ENCODE measurements around the gene MRPL10. TPM values are rescaled to one million over a fixed set of nuclear protein-coding genes. Genes with fewer than 3 reads are reported as not detected.

The MRPL10 gene
- total RNA-seq, 1 experiment from 2014 or later = 112 TPM

DNA sequence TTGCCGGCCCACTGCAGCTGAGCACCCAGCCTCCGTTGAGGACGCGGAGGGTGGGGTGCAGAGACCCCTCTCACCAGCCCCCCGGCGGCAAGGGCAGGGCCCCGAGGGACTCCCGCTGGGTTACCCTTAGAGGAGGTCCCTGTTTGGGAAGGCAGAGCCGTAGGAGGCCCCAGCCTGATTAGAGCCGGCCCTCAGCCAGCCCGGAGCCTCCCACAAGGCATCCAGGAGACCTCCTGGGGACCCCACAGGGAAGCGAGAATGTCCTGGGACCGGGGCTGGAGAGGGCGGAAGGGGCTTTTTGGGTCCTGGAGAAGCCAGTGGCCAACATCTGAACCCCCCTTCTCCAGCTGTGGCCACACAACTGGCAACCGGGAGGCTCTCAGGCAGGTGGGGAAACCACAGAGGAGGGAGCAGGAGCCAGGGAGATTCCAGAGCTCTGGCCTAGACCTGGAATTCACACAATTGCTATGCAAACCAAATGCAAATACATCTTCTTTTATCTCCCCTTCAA lies 41.4 kb upstream of the MRPL10 start:
- H4K20me1 ChIP-seq (ENCODE audit: insufficient read depth) = no peaks in the 10 kb centered on the region
- H3K4me3 ChIP-seq (replicated peaks in 1 of 2; ENCODE audit: low read depth in 1 of 2, low read length in 2 of 2) = no peak overlapping the region
- ChIA-PET POLR2A (no interaction called here), CTCF (no interaction called here), RAD21 (ENCODE audit: low non-redundant PET in 1 of 2, low total read pairs in 2 of 2, uncharacterized antibody in 2 of 2, unreplicated experiment in 2 of 2) (no interaction called here)
- no peaks in the 10 kb centered on the region for H3K79me2 ChIP-seq (ENCODE audit: insufficient read depth, low read length)
- no TSS peak for BruUV-seq (replicated peaks)
- H3K4me2 ChIP-seq (ENCODE audit: low read length) = no peak overlapping the region
- H3K9me3 ChIP-seq (ENCODE audit: control insufficient read depth in 1 of 2, insufficient read depth in 1 of 2, low read depth in 1 of 2, low read length in 2 of 2) = no peaks in the 10 kb centered on the region
- intact Hi-C loops (cut with micrococcal nuclease) = no loop called here
- DNase-seq (ENCODE audit: low read depth, low spot score) = no peak
- TF ChIP-seq, protein P1, sequence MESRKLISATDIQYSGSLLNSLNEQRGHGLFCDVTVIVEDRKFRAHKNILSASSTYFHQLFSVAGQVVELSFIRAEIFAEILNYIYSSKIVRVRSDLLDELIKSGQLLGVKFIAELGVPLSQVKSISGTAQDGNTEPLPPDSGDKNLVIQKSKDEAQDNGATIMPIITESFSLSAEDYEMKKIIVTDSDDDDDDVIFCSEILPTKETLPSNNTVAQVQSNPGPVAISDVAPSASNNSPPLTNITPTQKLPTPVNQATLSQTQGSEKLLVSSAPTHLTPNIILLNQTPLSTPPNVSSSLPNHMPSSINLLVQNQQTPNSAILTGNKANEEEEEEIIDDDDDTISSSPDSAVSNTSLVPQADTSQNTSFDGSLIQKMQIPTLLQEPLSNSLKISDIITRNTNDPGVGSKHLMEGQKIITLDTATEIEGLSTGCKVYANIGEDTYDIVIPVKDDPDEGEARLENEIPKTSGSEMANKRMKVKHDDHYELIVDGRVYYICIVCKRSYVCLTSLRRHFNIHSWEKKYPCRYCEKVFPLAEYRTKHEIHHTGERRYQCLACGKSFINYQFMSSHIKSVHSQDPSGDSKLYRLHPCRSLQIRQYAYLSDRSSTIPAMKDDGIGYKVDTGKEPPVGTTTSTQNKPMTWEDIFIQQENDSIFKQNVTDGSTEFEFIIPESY (IDR thresholded peaks at IDR 0.05; ENCODE audit: extremely low read depth, insufficient replicate concordance, low read length) = no peak
- TF ChIP-seq EZH2 (IDR thresholded peaks at IDR 0.05) (no peak), SRF (IDR thresholded peaks at IDR 0.05; ENCODE audit: low read depth) (no peak), FOSL1 (IDR thresholded peaks at IDR 0.05; ENCODE audit: low read depth) (no peak), ELF1 (IDR thresholded peaks at IDR 0.05; ENCODE audit: borderline replicate concordance, low read depth) (no peak), SIN3A (IDR thresholded peaks at IDR 0.05; ENCODE audit: low read depth) (no peak), TCF7L2 (IDR thresholded peaks at IDR 0.05; ENCODE audit: borderline replicate concordance, extremely low read depth, insufficient read depth, insufficient read length) (no peak), RAD21 (IDR thresholded peaks at IDR 0.05; ENCODE audit: low read depth) (no peak), EZH2phosphoT487 (IDR thresholded peaks at IDR 0.05; ENCODE audit: borderline replicate concordance) (no peak), SP1 (IDR thresholded peaks at IDR 0.05; ENCODE audit: low read depth) (no peak), YY1 (IDR thresholded peaks at IDR 0.05; ENCODE audit: extremely low read depth, insufficient replicate concordance, low read depth, low read length) (no peak)
- TF ChIP-seq, protein P2, sequence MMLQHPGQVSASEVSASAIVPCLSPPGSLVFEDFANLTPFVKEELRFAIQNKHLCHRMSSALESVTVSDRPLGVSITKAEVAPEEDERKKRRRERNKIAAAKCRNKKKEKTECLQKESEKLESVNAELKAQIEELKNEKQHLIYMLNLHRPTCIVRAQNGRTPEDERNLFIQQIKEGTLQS (IDR thresholded peaks at IDR 0.05) = no peak
- TF ChIP-seq, protein P3, sequence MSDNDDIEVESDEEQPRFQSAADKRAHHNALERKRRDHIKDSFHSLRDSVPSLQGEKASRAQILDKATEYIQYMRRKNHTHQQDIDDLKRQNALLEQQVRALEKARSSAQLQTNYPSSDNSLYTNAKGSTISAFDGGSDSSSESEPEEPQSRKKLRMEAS (IDR thresholded peaks at IDR 0.05) = no peak
- TF ChIP-seq, protein P4, sequence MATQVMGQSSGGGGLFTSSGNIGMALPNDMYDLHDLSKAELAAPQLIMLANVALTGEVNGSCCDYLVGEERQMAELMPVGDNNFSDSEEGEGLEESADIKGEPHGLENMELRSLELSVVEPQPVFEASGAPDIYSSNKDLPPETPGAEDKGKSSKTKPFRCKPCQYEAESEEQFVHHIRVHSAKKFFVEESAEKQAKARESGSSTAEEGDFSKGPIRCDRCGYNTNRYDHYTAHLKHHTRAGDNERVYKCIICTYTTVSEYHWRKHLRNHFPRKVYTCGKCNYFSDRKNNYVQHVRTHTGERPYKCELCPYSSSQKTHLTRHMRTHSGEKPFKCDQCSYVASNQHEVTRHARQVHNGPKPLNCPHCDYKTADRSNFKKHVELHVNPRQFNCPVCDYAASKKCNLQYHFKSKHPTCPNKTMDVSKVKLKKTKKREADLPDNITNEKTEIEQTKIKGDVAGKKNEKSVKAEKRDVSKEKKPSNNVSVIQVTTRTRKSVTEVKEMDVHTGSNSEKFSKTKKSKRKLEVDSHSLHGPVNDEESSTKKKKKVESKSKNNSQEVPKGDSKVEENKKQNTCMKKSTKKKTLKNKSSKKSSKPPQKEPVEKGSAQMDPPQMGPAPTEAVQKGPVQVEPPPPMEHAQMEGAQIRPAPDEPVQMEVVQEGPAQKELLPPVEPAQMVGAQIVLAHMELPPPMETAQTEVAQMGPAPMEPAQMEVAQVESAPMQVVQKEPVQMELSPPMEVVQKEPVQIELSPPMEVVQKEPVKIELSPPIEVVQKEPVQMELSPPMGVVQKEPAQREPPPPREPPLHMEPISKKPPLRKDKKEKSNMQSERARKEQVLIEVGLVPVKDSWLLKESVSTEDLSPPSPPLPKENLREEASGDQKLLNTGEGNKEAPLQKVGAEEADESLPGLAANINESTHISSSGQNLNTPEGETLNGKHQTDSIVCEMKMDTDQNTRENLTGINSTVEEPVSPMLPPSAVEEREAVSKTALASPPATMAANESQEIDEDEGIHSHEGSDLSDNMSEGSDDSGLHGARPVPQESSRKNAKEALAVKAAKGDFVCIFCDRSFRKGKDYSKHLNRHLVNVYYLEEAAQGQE (IDR thresholded peaks at IDR 0.05; ENCODE audit: low read depth) = no peak
- no peak overlapping the region for H3K9ac ChIP-seq (ENCODE audit: low read length)
- no peaks in the 10 kb centered on the region for H3K9me2 ChIP-seq (ENCODE audit: insufficient read depth)
- no peak overlapping the region for H2AFZ ChIP-seq (ENCODE audit: low read depth, low read length, poor library complexity, severe bottlenecking)
- ATAC-seq = no peak
- H3K27ac ChIP-seq (ENCODE audit: low read depth, low read length) = no peak overlapping the region
- peaks cover 6 to 26% of the 10 kb centered on the region in 2 experiments; a peak in 3 of 4 replicates for H3K4me1 ChIP-seq (ENCODE audit: control insufficient read depth in 1 of 2, insufficient read depth in 2 of 2, low read length in 2 of 2)
- peaks cover 7% of the 10 kb centered on the region; the same call in 1 of the 2 replicates for H3K27me3 ChIP-seq (ENCODE audit: insufficient read depth, low read length)
- H3K36me3 ChIP-seq (ENCODE audit: control insufficient read depth in 1 of 2, insufficient read depth in 2 of 2, low read length in 2 of 2) = no peaks in the 10 kb centered on the region

Data from HCT116 (cell line).